ENCODE data around the gene INSC.

DNA sequence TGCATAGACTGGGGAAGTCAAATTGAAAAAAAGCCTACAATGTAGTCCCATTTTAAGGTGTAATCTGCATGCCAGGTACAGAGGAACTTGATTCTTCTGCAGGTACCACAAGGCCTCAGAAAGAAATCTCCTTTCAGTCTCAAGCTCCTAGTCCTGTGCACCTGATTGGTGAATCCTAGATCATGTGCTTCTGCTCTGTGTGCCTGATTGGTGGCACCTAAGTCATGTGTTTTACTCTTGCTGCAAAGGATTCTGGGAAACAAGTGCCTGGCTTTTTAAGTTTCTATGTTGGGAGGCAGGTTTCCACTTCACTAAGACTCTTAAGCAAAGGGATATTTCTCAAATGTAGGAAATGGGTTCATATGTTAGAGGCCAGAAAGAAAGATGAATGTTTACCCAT is 29.1 kb downstream of the INSC start:
- TF ChIP-seq REST (IDR thresholded peaks at IDR 0.05; ENCODE audit: low read depth) (no peak), YY1 (IDR thresholded peaks at IDR 0.05; ENCODE audit: low read depth) (no peak), NFIC (IDR thresholded peaks at IDR 0.05) (no peak), RAD21 (IDR thresholded peaks at IDR 0.05; ENCODE audit: low read depth) (no peak), TAF1 (IDR thresholded peaks at IDR 0.05; ENCODE audit: low read depth) (no peak), FOXM1 (IDR thresholded peaks at IDR 0.05; ENCODE audit: borderline replicate concordance, low read depth) (no peak), ZBTB7A (IDR thresholded peaks at IDR 0.05; ENCODE audit: low read depth) (no peak), TEAD4 (IDR thresholded peaks at IDR 0.05) (no peak), CEBPB (IDR thresholded peaks at IDR 0.05) (no peak), MAX (IDR thresholded peaks at IDR 0.05) (no peak)
- TF ChIP-seq, protein P1, sequence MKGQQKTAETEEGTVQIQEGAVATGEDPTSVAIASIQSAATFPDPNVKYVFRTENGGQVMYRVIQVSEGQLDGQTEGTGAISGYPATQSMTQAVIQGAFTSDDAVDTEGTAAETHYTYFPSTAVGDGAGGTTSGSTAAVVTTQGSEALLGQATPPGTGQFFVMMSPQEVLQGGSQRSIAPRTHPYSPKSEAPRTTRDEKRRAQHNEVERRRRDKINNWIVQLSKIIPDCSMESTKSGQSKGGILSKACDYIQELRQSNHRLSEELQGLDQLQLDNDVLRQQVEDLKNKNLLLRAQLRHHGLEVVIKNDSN (IDR thresholded peaks at IDR 0.05), result peak; percentile 42; the same call in 1 of the 2 replicates
